HCT116 (cell line): ENCODE measurements around the gene STK32C.

Experiments used
- CTCF ChIP-seq, 3 experiments: fragments of 200-600 bp in 1 of 3; sonication (generic) in 1 of 3; IDR thresholded peaks in 2 of 3; conservative IDR thresholded peaks in 1 of 3; 2 replicates each; pipeline ENCODE4 v1.5.1; 2012 to 2017; ENCODE audit warnings: low read depth in 2 of 3, low read length in 2 of 3, antibody characterized with exemption in 1 of 3, borderline replicate concordance in 1 of 3, control low read depth in 1 of 3, mild to moderate bottlenecking in 1 of 3, mixed read lengths in 1 of 3, mixed run types in 1 of 3, moderate library complexity in 1 of 3; ENCODE audit not compliant: insufficient read depth in 1 of 3
- EGR1 ChIP-seq: IDR thresholded peaks from 2 replicates; pipeline ENCODE4 v1.6.1; 2012; ENCODE audit warnings: low read depth
- ELF1 ChIP-seq: IDR thresholded peaks from 2 replicates; pipeline ENCODE4 v1.6.1; 2012; ENCODE audit warnings: low read depth, borderline replicate concordance
- EZH2 ChIP-seq: fragments of 200-600 bp; sonication (generic); IDR thresholded peaks from 2 replicates; pipeline ENCODE4 v1.6.1; 2017; ENCODE audit warnings: antibody characterized with exemption, mixed run types
- POLR2A ChIP-seq: IDR thresholded peaks from 2 replicates; pipeline ENCODE4 v1.7.0; 2011; ENCODE audit warnings: borderline replicate concordance; ENCODE audit not compliant: insufficient read depth, insufficient read length; ENCODE audit errors: extremely low read depth
- POLR2AphosphoS5 ChIP-seq: IDR thresholded peaks from 2 replicates; pipeline ENCODE4 v1.6.1; 2011; ENCODE audit warnings: mild to moderate bottlenecking, low read depth, low read length, moderate library complexity
- SP1 ChIP-seq: IDR thresholded peaks from 2 replicates; pipeline ENCODE4 v1.6.1; 2012; ENCODE audit warnings: low read depth
- ZFX ChIP-seq: fragments of 450-650 bp; IDR thresholded peaks from 2 replicates; pipeline ENCODE4 v1.6.1; 2017
- ZNF274 ChIP-seq: fragments of 200-500 bp; sonication (Bioruptor generic); IDR thresholded peaks from 2 replicates; pipeline ENCODE4 v1.6.1; 2014; ENCODE audit warnings: mild to moderate bottlenecking, low read depth, low read length, inconsistent platforms
- TF ChIP-seq, protein P1 (sequence below): IDR thresholded peaks from 2 replicates; pipeline ENCODE4 v1.6.1; 2012; ENCODE audit warnings: low read depth

DNA sequence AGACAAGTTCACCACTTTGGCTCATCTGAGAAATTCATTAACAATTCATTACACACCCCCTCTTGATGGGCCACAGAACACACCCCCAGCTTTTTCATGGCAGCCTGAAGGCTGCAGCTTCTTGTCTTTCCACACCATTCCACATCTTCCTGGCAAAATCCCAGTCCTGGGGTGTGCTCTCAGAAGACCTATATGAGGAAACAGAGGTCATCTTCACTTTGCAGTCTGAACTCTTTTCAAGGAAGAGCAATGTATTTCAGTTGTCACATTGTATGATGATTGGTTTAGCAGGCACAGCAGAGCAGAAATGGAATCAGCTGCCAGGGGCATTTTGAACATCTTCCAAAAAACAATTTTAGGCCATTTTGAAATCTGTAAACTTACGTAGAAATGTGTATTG is 16.4 kb upstream of the STK32C start:
- TF ChIP-seq CTCF (IDR thresholded peaks at IDR 0.05 in 2 of 3, conservative IDR thresholded peaks at IDR 0.05 in 1 of 3; ENCODE audit: borderline replicate concordance in 1 of 3, insufficient read depth in 1 of 3, low read depth in 2 of 3, low read length in 2 of 3) (no peak), EGR1 (no peak), POLR2AphosphoS5 (no peak), POLR2A (no peak), EZH2 (no peak), ELF1 (no peak), ZNF274 (no peak), SP1 (no peak), ZFX (no peak)
- TF ChIP-seq, protein P1, sequence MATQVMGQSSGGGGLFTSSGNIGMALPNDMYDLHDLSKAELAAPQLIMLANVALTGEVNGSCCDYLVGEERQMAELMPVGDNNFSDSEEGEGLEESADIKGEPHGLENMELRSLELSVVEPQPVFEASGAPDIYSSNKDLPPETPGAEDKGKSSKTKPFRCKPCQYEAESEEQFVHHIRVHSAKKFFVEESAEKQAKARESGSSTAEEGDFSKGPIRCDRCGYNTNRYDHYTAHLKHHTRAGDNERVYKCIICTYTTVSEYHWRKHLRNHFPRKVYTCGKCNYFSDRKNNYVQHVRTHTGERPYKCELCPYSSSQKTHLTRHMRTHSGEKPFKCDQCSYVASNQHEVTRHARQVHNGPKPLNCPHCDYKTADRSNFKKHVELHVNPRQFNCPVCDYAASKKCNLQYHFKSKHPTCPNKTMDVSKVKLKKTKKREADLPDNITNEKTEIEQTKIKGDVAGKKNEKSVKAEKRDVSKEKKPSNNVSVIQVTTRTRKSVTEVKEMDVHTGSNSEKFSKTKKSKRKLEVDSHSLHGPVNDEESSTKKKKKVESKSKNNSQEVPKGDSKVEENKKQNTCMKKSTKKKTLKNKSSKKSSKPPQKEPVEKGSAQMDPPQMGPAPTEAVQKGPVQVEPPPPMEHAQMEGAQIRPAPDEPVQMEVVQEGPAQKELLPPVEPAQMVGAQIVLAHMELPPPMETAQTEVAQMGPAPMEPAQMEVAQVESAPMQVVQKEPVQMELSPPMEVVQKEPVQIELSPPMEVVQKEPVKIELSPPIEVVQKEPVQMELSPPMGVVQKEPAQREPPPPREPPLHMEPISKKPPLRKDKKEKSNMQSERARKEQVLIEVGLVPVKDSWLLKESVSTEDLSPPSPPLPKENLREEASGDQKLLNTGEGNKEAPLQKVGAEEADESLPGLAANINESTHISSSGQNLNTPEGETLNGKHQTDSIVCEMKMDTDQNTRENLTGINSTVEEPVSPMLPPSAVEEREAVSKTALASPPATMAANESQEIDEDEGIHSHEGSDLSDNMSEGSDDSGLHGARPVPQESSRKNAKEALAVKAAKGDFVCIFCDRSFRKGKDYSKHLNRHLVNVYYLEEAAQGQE = no peak
